Stimulated activated CD8-positive, alpha-beta memory T cell treated with anti-CD3 and anti-CD28 coated beads, Interleukin-15, amount 100 ng/mL, for 1 hour (primary cell): ENCODE measurements around the gene HELZ.
"Not testable (repeated sequence)": the region's sequence is repeated elsewhere in the genome, so short reads cannot be mapped to it uniquely, and the experiment has no call there.

Source experiments
- DNase-seq: peaks from one replicate; pipeline ENCODE4 v3.0.0-alpha.2; 2020; ENCODE audit warnings: low read depth

HELZ gene

GRCh38 chr17:67113486-67113885 is 131.5 kb downstream of the HELZ start:
- DNase-seq: no peak

GRCh38 chr17:67111808-67112207 is 133.2 kb downstream of the HELZ start:
- no peak for DNase-seq

- no peak for DNase-seq
Observed at GRCh38 chr17:67111327-67111726, 133.7 kb downstream of the HELZ start.

GRCh38 chr17:67110619-67111018 is 134.4 kb downstream of the HELZ start:
- no peak for DNase-seq

- no peak for DNase-seq
Observed at GRCh38 chr17:67109111-67109510, 135.9 kb downstream of the HELZ start.

- DNase-seq: no peak
Observed at GRCh38 chr17:67107811-67108775, 136.9 kb downstream of the HELZ start.

- DNase-seq: no peak
Observed at GRCh38 chr17:67107171-67107570, 137.8 kb downstream of the HELZ start.

GRCh38 chr17:67105213-67105612 is 139.8 kb downstream of the HELZ start:
- DNase-seq: no peak

- not testable (repeated sequence) for DNase-seq
Observed at GRCh38 chr17:67104641-67105040, 140.4 kb downstream of the HELZ start.

GRCh38 chr17:67098006-67098405 is 147.0 kb downstream of the HELZ start:
- DNase-seq: no peak

- no peak for DNase-seq
Observed at GRCh38 chr17:67096609-67097008, 148.4 kb downstream of the HELZ start.

- DNase-seq: no peak
Observed at GRCh38 chr17:67095803-67096202, 149.2 kb downstream of the HELZ start.

- DNase-seq: not testable (repeated sequence)
Observed at GRCh38 chr17:67095291-67095690, 149.7 kb downstream of the HELZ start.

- DNase-seq: no peak
Observed at GRCh38 chr17:67093348-67093747, 151.6 kb downstream of the HELZ start.

- DNase-seq: not testable (repeated sequence)
Observed at GRCh38 chr17:67092710-67093109, 152.3 kb downstream of the HELZ start.

- no peak for DNase-seq
Observed at GRCh38 chr17:67092291-67092690, 152.7 kb downstream of the HELZ start.

GRCh38 chr17:67090341-67090740 is 154.7 kb downstream of the HELZ start:
- no peak for DNase-seq

- no peak for DNase-seq
Observed at GRCh38 chr17:67088639-67089038, 156.4 kb downstream of the HELZ start.

GRCh38 chr17:67085406-67085805 is 159.6 kb downstream of the HELZ start:
- DNase-seq: no peak

GRCh38 chr17:67082107-67082506 is 162.9 kb downstream of the HELZ start:
- DNase-seq: no peak

- DNase-seq: no peak
Observed at GRCh38 chr17:67080804-67081203, 164.2 kb downstream of the HELZ start.

- DNase-seq: no peak
Observed at GRCh38 chr17:67079491-67079890, 165.5 kb downstream of the HELZ start.

GRCh38 chr17:67078292-67078691 is 166.7 kb downstream of the HELZ start:
- no peak for DNase-seq

GRCh38 chr17:67076290-67076689 is 168.7 kb downstream of the HELZ start:
- no peak for DNase-seq
